Neural cell (in vitro differentiated cells): ENCODE results near the gene ZMAT3. TPM values are rescaled to one million over a fixed set of nuclear protein-coding genes. Genes with fewer than 3 reads are reported as not detected.

ENCODE experiments used
- H2AFZ ChIP-seq: fragments of 200-600, 300-800 bp; sonication (generic), shearing (Covaris generic); 2 replicates; pipeline ENCODE4 v1.6.0; 2014; ENCODE audit warnings: low read depth, mild to moderate bottlenecking, antibody characterized with exemption, low read length, moderate library complexity
- H3F3A ChIP-seq: fragments of 200-600 bp; shearing (Covaris generic); 2 replicates; pipeline ENCODE4 v1.6.1; 2016; ENCODE audit warnings: mild to moderate bottlenecking, moderate library complexity, mixed read lengths, antibody characterized with exemption, low read length; ENCODE audit not compliant: insufficient read depth, poor library complexity, severe bottlenecking
- H3K27ac ChIP-seq: fragments of 200-600, 300-800 bp; sonication (generic), shearing (Covaris generic); 2 replicates; pipeline ENCODE4 v1.5.1; 2014; ENCODE audit warnings: mild to moderate bottlenecking, low read length, moderate library complexity
- H3K27me3 ChIP-seq: fragments of 300-800, 200-600 bp; sonication (generic), shearing (Covaris generic); 2 replicates; pipeline ENCODE4 v1.6.0; 2014; ENCODE audit warnings: mild to moderate bottlenecking, low read depth, low read length, moderate library complexity; ENCODE audit not compliant: insufficient read depth
- H3K36me3 ChIP-seq: fragments of 300-800, 200-600 bp; sonication (generic), shearing (Covaris generic); 2 replicates; pipeline ENCODE4 v1.5.1; 2014; ENCODE audit warnings: mild to moderate bottlenecking, antibody characterized with exemption, low read length, moderate library complexity; ENCODE audit not compliant: insufficient read depth
- H3K4me2 ChIP-seq: fragments of 300-800, 200-600 bp; sonication (generic), shearing (Covaris generic); 2 replicates; pipeline ENCODE4 v1.6.0; 2014; ENCODE audit warnings: mild to moderate bottlenecking, low read length
- H3K4me3 ChIP-seq: fragments of 300-800, 200-600 bp; sonication (generic), shearing (Covaris generic); 2 replicates; pipeline ENCODE4 v1.5.1; 2014; ENCODE audit warnings: mild to moderate bottlenecking, low read length, moderate library complexity
- H3K79me2 ChIP-seq: fragments of 200-600 bp; shearing (Covaris generic); replicated peaks from 2 replicates; pipeline ENCODE4 v1.6.0; 2014; ENCODE audit warnings: mild to moderate bottlenecking, low read length, moderate library complexity; ENCODE audit not compliant: insufficient read depth
- H3K9ac ChIP-seq: fragments of 300-800, 200-600 bp; sonication (generic), shearing (Covaris generic); 2 replicates; pipeline ENCODE4 v1.6.1; 2016; ENCODE audit warnings: mild to moderate bottlenecking, low read length, mixed read lengths
- H3K9me2 ChIP-seq: fragments of 200-600 bp; shearing (Covaris generic); 2 replicates; pipeline ENCODE4 v1.6.1; 2016; ENCODE audit warnings: mild to moderate bottlenecking, low read length, mixed read lengths; ENCODE audit not compliant: insufficient read depth
- H3K9me3 ChIP-seq: fragments of 200-600, 300-800 bp; sonication (generic), shearing (Covaris generic); 2 replicates; pipeline ENCODE4 v1.6.1; 2016; ENCODE audit warnings: mild to moderate bottlenecking, mixed run types, low read length, moderate library complexity, mixed read lengths
- H4K20me1 ChIP-seq: fragments of 200-600 bp; shearing (Covaris generic); 2 replicates; pipeline ENCODE4 v1.6.1; 2016; ENCODE audit warnings: mild to moderate bottlenecking, mixed run types; ENCODE audit not compliant: insufficient read depth
- CTCF ChIP-seq: fragments of 450-650 bp; IDR thresholded peaks from 2 replicates; pipeline ENCODE4 v1.5.1; 2014; ENCODE audit warnings: antibody characterized with exemption, mild to moderate bottlenecking, moderate library complexity; ENCODE audit not compliant: poor library complexity, severe bottlenecking
- EZH2 ChIP-seq: fragments of 200-600, 300-800 bp; shearing (Covaris generic), sonication (generic); IDR thresholded peaks from 2 replicates; pipeline ENCODE4 v1.6.1; 2014; ENCODE audit warnings: antibody characterized with exemption, low read length, borderline replicate concordance, mild to moderate bottlenecking; ENCODE audit not compliant: insufficient read depth, poor library complexity, severe bottlenecking
- POLR2AphosphoS5 ChIP-seq: IDR thresholded peaks from 2 replicates; pipeline ENCODE4 v1.6.1; 2012
- RAD21 ChIP-seq: fragments of 450-650 bp; conservative IDR thresholded peaks from 2 replicates; pipeline ENCODE4 v1.6.1; 2014; ENCODE audit warnings: antibody characterized with exemption, mild to moderate bottlenecking, moderate library complexity
- REST ChIP-seq: IDR thresholded peaks from 2 replicates; pipeline ENCODE4 v1.6.1; 2012; ENCODE audit warnings: borderline replicate concordance
- SMC3 ChIP-seq: fragments of 450-650 bp; conservative IDR thresholded peaks from 2 replicates; pipeline ENCODE4 v1.6.1; 2014; ENCODE audit warnings: antibody characterized with exemption, mild to moderate bottlenecking, moderate library complexity; ENCODE audit not compliant: poor library complexity
- TAF1 ChIP-seq: IDR thresholded peaks from 2 replicates; pipeline ENCODE4 v1.6.1; 2012; ENCODE audit warnings: low read depth
- polyA plus RNA-seq: library from polyadenylated mRNA; depleted of rRNA; stranded (reverse); fragments of >200 nt; gene quantifications from 2 replicates; pipeline ENCODE4 v1.2.3, GENCODE V29; 2014

The ZMAT3 gene
- polyA plus RNA-seq, 1 donor from 2014 or later, result 3.9 TPM

GRCh38 chr3:179081885-179082284, 10.3 kb upstream of the ZMAT3 start:
- Histone ChIP-seq H2AFZ (no peak overlapping the region), H4K20me1 (no peaks in the 10 kb centered on the region), H3K9me2 (no peaks in the 10 kb centered on the region), H3K27ac (no peak overlapping the region), H3K4me2 (no peak overlapping the region), H3K36me3 (no peaks in the 10 kb centered on the region), H3K79me2 (no peaks in the 10 kb centered on the region), H3K9ac (no peak overlapping the region), H3K4me3 (no peak overlapping the region), H3F3A (no peaks in the 10 kb centered on the region), H3K9me3 (no peaks in the 10 kb centered on the region), H3K27me3 (no peaks in the 10 kb centered on the region)
- TF ChIP-seq RAD21, result no peak
- no peak for TF ChIP-seq CTCF
- TF ChIP-seq POLR2AphosphoS5, result no peak

GRCh38 chr3:179079537-179079936, 7.9 kb upstream of the ZMAT3 start:
- H3K27me3 ChIP-seq, result no peaks in the 10 kb centered on the region
- no peak for TF ChIP-seq EZH2
- no peak for TF ChIP-seq REST
- no peak for TF ChIP-seq RAD21
- TF ChIP-seq CTCF, result no peak
- no peak for TF ChIP-seq SMC3
- no peak for TF ChIP-seq TAF1
- H3K36me3 ChIP-seq, result no peaks in the 10 kb centered on the region
- no peak overlapping the region for H3K4me3 ChIP-seq
- no peak overlapping the region for H3K4me2 ChIP-seq
- H3F3A ChIP-seq, result no peaks in the 10 kb centered on the region
- no peaks in the 10 kb centered on the region for H3K79me2 ChIP-seq
- no peak overlapping the region for H3K27ac ChIP-seq
- no peaks in the 10 kb centered on the region for H3K9me2 ChIP-seq
- H4K20me1 ChIP-seq, result no peaks in the 10 kb centered on the region
- H3K9ac ChIP-seq, result no peak overlapping the region
- H2AFZ ChIP-seq, result no peak overlapping the region
- H3K9me3 ChIP-seq, result no peaks in the 10 kb centered on the region
